Astrocyte (in vitro differentiated cells and primary cell): Measurements from ENCODE around the gene SLCO3A1. TPM values are rescaled to one million over a fixed set of nuclear protein-coding genes. Genes with fewer than 3 reads are reported as not detected.

Source experiments
- DNase-seq: peaks from one replicate; pipeline ENCODE4 v3.0.0-alpha.2; 2010; ENCODE audit warnings: low read depth
- FAIRE-seq: peaks from 2 replicates; lab custom pipeline; 2011; peaks lifted over from hg19 to GRCh38; lab: Jason Lieb, UNC
- H2AFZ ChIP-seq: 2 replicates; pipeline ENCODE4 v1.6.0; 2012; ENCODE audit warnings: low read depth, low read length, inconsistent platforms
- H3K27ac ChIP-seq: 2 replicates; pipeline ENCODE4 v1.5.1; 2011; ENCODE audit warnings: low read depth, low read length, inconsistent platforms
- H3K27me3 ChIP-seq: 2 replicates; pipeline ENCODE4 v1.6.0; 2011; ENCODE audit warnings: low read length, inconsistent platforms; ENCODE audit not compliant: insufficient read depth
- H3K36me3 ChIP-seq: 2 replicates; pipeline ENCODE4 v1.5.1; 2011; ENCODE audit warnings: low read length, inconsistent platforms; ENCODE audit not compliant: insufficient read depth
- H3K4me1 ChIP-seq: 2 replicates; pipeline ENCODE4 v1.5.1; 2011; ENCODE audit warnings: low read length, inconsistent platforms; ENCODE audit not compliant: insufficient read depth
- H3K4me2 ChIP-seq: 2 replicates; pipeline ENCODE4 v1.6.0; 2012; ENCODE audit warnings: low read length, inconsistent platforms
- H3K4me3 ChIP-seq: 2 replicates; pipeline ENCODE4 v1.5.1; 2011; ENCODE audit warnings: low read depth, mild to moderate bottlenecking, low read length, inconsistent platforms; ENCODE audit not compliant: insufficient read depth
- H3K79me2 ChIP-seq: 2 replicates; pipeline ENCODE4 v1.6.0; 2012; ENCODE audit warnings: mild to moderate bottlenecking, low read length, inconsistent platforms; ENCODE audit not compliant: insufficient read depth
- H3K9ac ChIP-seq: 2 replicates; pipeline ENCODE4 v1.6.0; 2012; ENCODE audit warnings: mild to moderate bottlenecking, low read length, inconsistent platforms
- H3K9me3 ChIP-seq: 2 replicates; pipeline ENCODE4 v1.5.1; 2012; ENCODE audit warnings: low read depth, mild to moderate bottlenecking, low read length, inconsistent platforms; ENCODE audit not compliant: insufficient read depth
- H4K20me1 ChIP-seq: 2 replicates; pipeline ENCODE4 v1.6.0; 2012; ENCODE audit warnings: low read length, inconsistent platforms; ENCODE audit not compliant: insufficient read depth
- H3K27ac Mint-ChIP-seq: one replicate; pipeline ENCODE4 v1.8.0; 2021; ENCODE audit warnings: mild to moderate bottlenecking, mixed read lengths; ENCODE audit not compliant: unreplicated experiment
- H3K27me3 Mint-ChIP-seq: one replicate; pipeline ENCODE4 v1.8.0; 2021; ENCODE audit warnings: low read depth, mixed read lengths; ENCODE audit not compliant: unreplicated experiment
- H3K36me3 Mint-ChIP-seq: one replicate; pipeline ENCODE4 v1.8.0; 2021; ENCODE audit warnings: low read depth, mixed read lengths; ENCODE audit not compliant: unreplicated experiment
- H3K4me1 Mint-ChIP-seq: one replicate; pipeline ENCODE4 v1.8.0; 2021; ENCODE audit warnings: low read depth, mixed read lengths; ENCODE audit not compliant: unreplicated experiment
- H3K4me3 Mint-ChIP-seq: one replicate; pipeline ENCODE4 v1.8.0; 2021; ENCODE audit warnings: mild to moderate bottlenecking, moderate library complexity, mixed read lengths; ENCODE audit not compliant: unreplicated experiment
- H3K9me3 Mint-ChIP-seq: one replicate; pipeline ENCODE4 v1.8.0; 2021; ENCODE audit warnings: mild to moderate bottlenecking, mixed read lengths; ENCODE audit not compliant: unreplicated experiment
- EZH2 ChIP-seq: IDR thresholded peaks from 2 replicates; pipeline ENCODE4 v1.6.1; 2012; ENCODE audit warnings: mild to moderate bottlenecking, low read length, inconsistent platforms; ENCODE audit not compliant: insufficient read depth
- total RNA-seq: library from RNA; stranded (reverse); gene quantifications from 2 replicates; pipeline ENCODE4 v1.2.1, GENCODE V29; 2021
- TF ChIP-seq, protein P1 (sequence below): IDR thresholded peaks from 2 replicates; pipeline ENCODE4 v1.5.1; 2011; ENCODE audit warnings: low read depth, mild to moderate bottlenecking, inconsistent platforms, low read length, moderate library complexity; ENCODE audit not compliant: insufficient read depth

SLCO3A1 gene
- total RNA-seq, 1 donor from 2014 or later = 9.4 TPM

DNA sequence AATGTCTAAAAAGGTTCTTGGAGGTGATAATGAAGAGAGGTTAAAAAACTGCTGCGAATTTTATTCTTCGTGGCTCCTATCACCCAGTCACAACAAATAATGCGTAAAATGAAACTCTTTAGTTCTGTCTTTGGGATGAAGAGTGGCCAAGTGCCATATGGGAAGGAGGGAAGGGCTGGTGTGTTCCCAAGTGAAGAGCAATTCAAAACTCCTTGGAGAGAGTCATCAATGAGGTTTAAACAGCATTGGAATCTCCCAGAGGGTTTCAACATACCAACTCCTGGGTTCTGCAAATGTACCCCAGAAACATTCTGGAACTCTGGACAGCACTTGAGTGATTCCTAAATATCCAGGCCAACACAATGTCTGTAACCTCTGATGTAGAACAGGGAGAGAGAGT is 45.3 kb downstream of the SLCO3A1 start:
- Mint-ChIP-seq H3K36me3 (peaks cover 3% of the 10 kb centered on the region), H3K4me1 (peaks cover 3% of the 10 kb centered on the region), H3K27ac (no peak overlapping the region), H3K9me3 (peaks cover 5% of the 10 kb centered on the region), H3K4me3 (no peak overlapping the region), H3K27me3 (no peaks in the 10 kb centered on the region)
- no peak for TF ChIP-seq EZH2
- TF ChIP-seq, protein P1, sequence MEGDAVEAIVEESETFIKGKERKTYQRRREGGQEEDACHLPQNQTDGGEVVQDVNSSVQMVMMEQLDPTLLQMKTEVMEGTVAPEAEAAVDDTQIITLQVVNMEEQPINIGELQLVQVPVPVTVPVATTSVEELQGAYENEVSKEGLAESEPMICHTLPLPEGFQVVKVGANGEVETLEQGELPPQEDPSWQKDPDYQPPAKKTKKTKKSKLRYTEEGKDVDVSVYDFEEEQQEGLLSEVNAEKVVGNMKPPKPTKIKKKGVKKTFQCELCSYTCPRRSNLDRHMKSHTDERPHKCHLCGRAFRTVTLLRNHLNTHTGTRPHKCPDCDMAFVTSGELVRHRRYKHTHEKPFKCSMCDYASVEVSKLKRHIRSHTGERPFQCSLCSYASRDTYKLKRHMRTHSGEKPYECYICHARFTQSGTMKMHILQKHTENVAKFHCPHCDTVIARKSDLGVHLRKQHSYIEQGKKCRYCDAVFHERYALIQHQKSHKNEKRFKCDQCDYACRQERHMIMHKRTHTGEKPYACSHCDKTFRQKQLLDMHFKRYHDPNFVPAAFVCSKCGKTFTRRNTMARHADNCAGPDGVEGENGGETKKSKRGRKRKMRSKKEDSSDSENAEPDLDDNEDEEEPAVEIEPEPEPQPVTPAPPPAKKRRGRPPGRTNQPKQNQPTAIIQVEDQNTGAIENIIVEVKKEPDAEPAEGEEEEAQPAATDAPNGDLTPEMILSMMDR = no peak
- no peaks in the 10 kb centered on the region for H3K36me3 ChIP-seq
- FAIRE-seq (no peak), DNase-seq (no peak)
- H3K4me1 ChIP-seq = no peaks in the 10 kb centered on the region
- no peaks in the 10 kb centered on the region for H3K79me2 ChIP-seq
- no peak overlapping the region for H3K9ac ChIP-seq
- no peaks in the 10 kb centered on the region for H4K20me1 ChIP-seq
- no peaks in the 10 kb centered on the region for H3K9me3 ChIP-seq
- H2AFZ ChIP-seq = no peak overlapping the region
- no peak overlapping the region for H3K4me2 ChIP-seq
- H3K4me3 ChIP-seq = no peak overlapping the region
- no peaks in the 10 kb centered on the region for H3K27me3 ChIP-seq
- no peak overlapping the region for H3K27ac ChIP-seq

DNA sequence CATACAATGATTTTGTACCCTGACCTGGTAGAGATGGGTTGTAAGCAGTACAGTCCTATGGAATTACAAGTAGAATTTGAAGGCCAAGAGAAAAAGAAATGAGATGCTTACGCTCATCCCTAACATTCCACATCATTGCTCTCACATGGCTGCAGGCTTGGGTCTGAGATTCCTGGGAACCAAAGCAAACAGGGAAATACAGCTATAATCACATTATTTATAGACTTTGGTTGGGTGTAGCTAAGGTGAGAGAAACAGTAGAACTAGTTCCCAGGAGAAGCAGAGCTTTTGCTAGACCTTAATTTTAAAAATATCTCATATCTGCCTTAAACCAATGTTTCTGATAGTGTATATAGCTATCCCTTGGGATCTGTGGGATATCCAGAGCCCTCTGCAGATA is 51.4 kb downstream of the SLCO3A1 start:
- H3K36me3 ChIP-seq = no peaks in the 10 kb centered on the region
- H3K4me3 ChIP-seq = no peak overlapping the region
- Mint-ChIP-seq H3K36me3 (peaks cover 3% of the 10 kb centered on the region), H3K9me3 (peaks cover 5% of the 10 kb centered on the region), H3K27ac (no peak overlapping the region), H3K4me1 (peaks cover 9% of the 10 kb centered on the region), H3K4me3 (no peak overlapping the region), H3K27me3 (no peaks in the 10 kb centered on the region)
- no peak overlapping the region for H3K9ac ChIP-seq
- FAIRE-seq (no peak), DNase-seq (no peak)
- no peak overlapping the region for H3K27ac ChIP-seq
- H3K9me3 ChIP-seq = no peaks in the 10 kb centered on the region
- H3K4me2 ChIP-seq = no peak overlapping the region
- no peak overlapping the region for H2AFZ ChIP-seq
- no peaks in the 10 kb centered on the region for H4K20me1 ChIP-seq
- no peaks in the 10 kb centered on the region for H3K27me3 ChIP-seq
- H3K4me1 ChIP-seq = no peaks in the 10 kb centered on the region
- no peak for TF ChIP-seq EZH2
- TF ChIP-seq, protein P1 = no peak
- no peaks in the 10 kb centered on the region for H3K79me2 ChIP-seq

DNA sequence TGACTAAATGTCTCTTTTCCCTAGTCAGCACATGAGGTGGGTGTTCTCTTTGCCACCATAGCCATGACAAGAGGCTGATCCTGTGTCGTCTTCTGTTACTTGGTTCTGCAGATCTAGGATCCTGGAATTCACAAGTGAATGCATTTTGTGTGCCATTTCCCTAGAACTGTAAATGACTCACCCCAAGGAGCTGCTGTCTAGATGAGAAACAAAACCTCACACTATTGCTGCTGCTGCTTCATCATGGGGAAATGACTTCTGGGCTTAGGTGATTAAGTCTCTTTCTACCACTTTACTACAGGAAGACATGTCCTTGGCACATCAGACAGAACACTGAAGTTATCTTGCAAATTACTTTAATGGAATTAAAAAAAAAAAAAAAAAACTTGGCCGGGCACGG is 54.9 kb downstream of the SLCO3A1 start:
- H4K20me1 ChIP-seq = no peaks in the 10 kb centered on the region
- no peaks in the 10 kb centered on the region for H3K27me3 ChIP-seq
- Mint-ChIP-seq H3K36me3 (no peaks in the 10 kb centered on the region), H3K4me3 (no peak overlapping the region), H3K27me3 (no peaks in the 10 kb centered on the region), H3K9me3 (no peaks in the 10 kb centered on the region), H3K27ac (peak overlapping the region; percentile 82), H3K4me1 (peaks cover 11% of the 10 kb centered on the region)
- no peaks in the 10 kb centered on the region for H3K4me1 ChIP-seq
- FAIRE-seq (peak; percentile 89), DNase-seq (peak; percentile 72)
- no peak overlapping the region for H2AFZ ChIP-seq
- no peak overlapping the region for H3K4me3 ChIP-seq
- H3K36me3 ChIP-seq = no peaks in the 10 kb centered on the region
- H3K4me2 ChIP-seq = no peak overlapping the region
- H3K79me2 ChIP-seq = no peaks in the 10 kb centered on the region
- H3K9ac ChIP-seq = no peak overlapping the region
- TF ChIP-seq, protein P1 = no peak
- no peak for TF ChIP-seq EZH2
- no peak overlapping the region for H3K27ac ChIP-seq
- H3K9me3 ChIP-seq = no peaks in the 10 kb centered on the region
